ENCODE data around the gene PLA2G3. TPM values are rescaled to one million over a fixed set of nuclear protein-coding genes. Genes with fewer than 3 reads are reported as not detected.
A peak's percentile ranks its signal among the peaks of the same experiment; 100 is the strongest.

PLA2G3 gene
- polyA plus RNA-seq, 1 donor (not counting 4 experiments of a cell fraction or from before 2014, with no cell fraction given): 0.38 TPM

- Histone ChIP-seq H2AFZ (ENCODE audit: control insufficient read depth, low read length) (no peak overlapping the region), H3K4me2 (ENCODE audit: control insufficient read depth, extremely low read depth, insufficient read depth, low read depth, low read length) (no peak overlapping the region), H3K9ac (ENCODE audit: control insufficient read depth, extremely low read depth, insufficient read depth, low read length) (no peak overlapping the region), H3K79me2 (ENCODE audit: control insufficient read depth, insufficient read depth, low read length) (peaks cover 71% of the 10 kb centered on the region), H3K27me3 (ENCODE audit: control insufficient read depth, extremely low read depth, insufficient read depth, low read length) (no peaks in the 10 kb centered on the region), H4K20me1 (ENCODE audit: control insufficient read depth, extremely low read depth, insufficient read depth, low read length) (peaks cover 39% of the 10 kb centered on the region), H3K4me3 (ENCODE audit: control insufficient read depth in 2 of 3, extremely low read depth in 1 of 3, insufficient read depth in 2 of 3, low read depth in 1 of 3, low read length in 3 of 3) (no peak overlapping the region), H3K27ac (ENCODE audit: control insufficient read depth, insufficient read depth, low read length) (no peak overlapping the region), H3K9me3 (ENCODE audit: control insufficient read depth, low read depth, low read length) (no peaks in the 10 kb centered on the region), H3K9me1 (ENCODE audit: control insufficient read depth, extremely low read depth, insufficient read depth, low read length) (no peaks in the 10 kb centered on the region), H3K4me1 (ENCODE audit: control insufficient read depth, extremely low read depth, insufficient read depth, low read length) (peaks cover 22% of the 10 kb centered on the region), H3K36me3 (ENCODE audit: control insufficient read depth in 2 of 2, extremely low read depth in 1 of 2, insufficient read depth in 2 of 2, low read length in 2 of 2) (peaks cover 62 to 80% of the 10 kb centered on the region in 2 experiments)
- no peak for FAIRE-seq
- DNase-seq (ENCODE audit: low read depth, low spot score): no peak
- no peak for TF ChIP-seq EZH2 (IDR thresholded peaks at IDR 0.05; ENCODE audit: low read length)
- TF ChIP-seq, protein P1, sequence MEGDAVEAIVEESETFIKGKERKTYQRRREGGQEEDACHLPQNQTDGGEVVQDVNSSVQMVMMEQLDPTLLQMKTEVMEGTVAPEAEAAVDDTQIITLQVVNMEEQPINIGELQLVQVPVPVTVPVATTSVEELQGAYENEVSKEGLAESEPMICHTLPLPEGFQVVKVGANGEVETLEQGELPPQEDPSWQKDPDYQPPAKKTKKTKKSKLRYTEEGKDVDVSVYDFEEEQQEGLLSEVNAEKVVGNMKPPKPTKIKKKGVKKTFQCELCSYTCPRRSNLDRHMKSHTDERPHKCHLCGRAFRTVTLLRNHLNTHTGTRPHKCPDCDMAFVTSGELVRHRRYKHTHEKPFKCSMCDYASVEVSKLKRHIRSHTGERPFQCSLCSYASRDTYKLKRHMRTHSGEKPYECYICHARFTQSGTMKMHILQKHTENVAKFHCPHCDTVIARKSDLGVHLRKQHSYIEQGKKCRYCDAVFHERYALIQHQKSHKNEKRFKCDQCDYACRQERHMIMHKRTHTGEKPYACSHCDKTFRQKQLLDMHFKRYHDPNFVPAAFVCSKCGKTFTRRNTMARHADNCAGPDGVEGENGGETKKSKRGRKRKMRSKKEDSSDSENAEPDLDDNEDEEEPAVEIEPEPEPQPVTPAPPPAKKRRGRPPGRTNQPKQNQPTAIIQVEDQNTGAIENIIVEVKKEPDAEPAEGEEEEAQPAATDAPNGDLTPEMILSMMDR (optimal IDR thresholded peaks at IDR 0.05 in 1 of 3, IDR thresholded peaks at IDR 0.05 in 1 of 3, conservative IDR thresholded peaks at IDR 0.05 in 1 of 3; ENCODE audit: extremely low read depth in 1 of 3, insufficient read depth in 2 of 3, low read length in 3 of 3): peak; percentile 59 to 78 (median 67)
- dilution Hi-C loops (cut with MboI; ENCODE audit: extremely low pct_ligation_motif_present, low sequenced_read_pairs): no loop called here
Observed at GRCh38 chr22:31089160-31090100, 50.9 kb downstream of the PLA2G3 start.

- Histone ChIP-seq H3K79me2 (ENCODE audit: control insufficient read depth, insufficient read depth, low read length) (peaks cover 78% of the 10 kb centered on the region), H4K20me1 (ENCODE audit: control insufficient read depth, extremely low read depth, insufficient read depth, low read length) (peaks cover 45% of the 10 kb centered on the region), H3K9ac (ENCODE audit: control insufficient read depth, extremely low read depth, insufficient read depth, low read length) (no peak overlapping the region), H2AFZ (ENCODE audit: control insufficient read depth, low read length) (no peak overlapping the region), H3K4me3 (ENCODE audit: control insufficient read depth in 2 of 3, extremely low read depth in 1 of 3, insufficient read depth in 2 of 3, low read depth in 1 of 3, low read length in 3 of 3) (no peak overlapping the region), H3K27me3 (ENCODE audit: control insufficient read depth, extremely low read depth, insufficient read depth, low read length) (no peaks in the 10 kb centered on the region), H3K9me3 (ENCODE audit: control insufficient read depth, low read depth, low read length) (no peaks in the 10 kb centered on the region), H3K27ac (ENCODE audit: control insufficient read depth, insufficient read depth, low read length) (no peak overlapping the region), H3K4me1 (ENCODE audit: control insufficient read depth, extremely low read depth, insufficient read depth, low read length) (peaks cover 32% of the 10 kb centered on the region), H3K9me1 (ENCODE audit: control insufficient read depth, extremely low read depth, insufficient read depth, low read length) (no peaks in the 10 kb centered on the region), H3K36me3 (ENCODE audit: control insufficient read depth in 2 of 2, extremely low read depth in 1 of 2, insufficient read depth in 2 of 2, low read length in 2 of 2) (peaks cover 56 to 80% of the 10 kb centered on the region in 2 experiments), H3K4me2 (ENCODE audit: control insufficient read depth, extremely low read depth, insufficient read depth, low read depth, low read length) (no peak overlapping the region)
- dilution Hi-C loops (cut with MboI; ENCODE audit: extremely low pct_ligation_motif_present, low sequenced_read_pairs): no loop called here
- no peak for TF ChIP-seq EZH2 (IDR thresholded peaks at IDR 0.05; ENCODE audit: low read length)
- TF ChIP-seq, protein P1 (optimal IDR thresholded peaks at IDR 0.05 in 1 of 3, IDR thresholded peaks at IDR 0.05 in 1 of 3, conservative IDR thresholded peaks at IDR 0.05 in 1 of 3; ENCODE audit: extremely low read depth in 1 of 3, insufficient read depth in 2 of 3, low read length in 3 of 3): no peak
- no peak for FAIRE-seq
- DNase-seq (ENCODE audit: low read depth, low spot score): no peak
Observed at GRCh38 chr22:31088233-31088986, 51.9 kb downstream of the PLA2G3 start.
